H1 (cell line): ENCODE results near the gene DENND1A. TPM values are rescaled to one million over a fixed set of nuclear protein-coding genes. Genes with fewer than 3 reads are reported as not detected.
A peak's percentile ranks its signal among the peaks of the same experiment; 100 is the strongest.

Experiments used
- CTCF ChIA-PET: fragments of 300-600 bp; sonication (Branson Sonifier 250); formaldehyde crosslinking; loops from one replicate; lab custom pipeline; 2021; ENCODE audit not compliant: partially characterized antibody; lab: Charles Lee
- POLR2A ChIA-PET: fragments of 300-600 bp; sonication (Branson Sonifier 250); formaldehyde crosslinking; loops from one replicate; lab custom pipeline; 2021; ENCODE audit warnings: inconsistent platforms; ENCODE audit not compliant: partially characterized antibody; lab: Charles Lee
- DNase-seq, 2 experiments: peaks; one replicate each; pipeline versions ENCODE4 v3.0.0 to v3.0.0-alpha.2; 2010 to 2022; ENCODE audit warnings: low spot score in 2 of 2, low read depth in 1 of 2, mixed read lengths in 1 of 2
- FAIRE-seq: peaks from 2 replicates; lab custom pipeline; 2011; peaks lifted over from hg19 to GRCh38; lab: Jason Lieb, UNC
- H2AFZ ChIP-seq: 2 replicates; pipeline ENCODE4 v1.8.1; 2012; ENCODE audit warnings: low read length, inconsistent platforms
- H2AK5ac ChIP-seq: 2 replicates; pipeline ENCODE4 v1.6.1; 2013; ENCODE audit warnings: low read depth, low read length
- H2BK120ac ChIP-seq: replicated peaks from 2 replicates; pipeline ENCODE3; 2013; ENCODE audit warnings: low read depth, low read length, inconsistent platforms
- H2BK12ac ChIP-seq: 2 replicates; pipeline ENCODE4 v1.6.1; 2013; ENCODE audit warnings: low read depth, low read length
- H2BK15ac ChIP-seq: 2 replicates; pipeline ENCODE4 v1.6.1; 2013; ENCODE audit warnings: low read length
- H2BK20ac ChIP-seq: 2 replicates; pipeline ENCODE4 v1.6.1; 2013; ENCODE audit warnings: low read length
- H2BK5ac ChIP-seq: 2 replicates; pipeline ENCODE4 v1.6.1; 2013; ENCODE audit warnings: low read depth, low read length
- H3K14ac ChIP-seq: 2 replicates; pipeline ENCODE4 v1.6.1; 2013; ENCODE audit warnings: inconsistent platforms; ENCODE audit not compliant: insufficient read length
- H3K18ac ChIP-seq: 2 replicates; pipeline ENCODE4 v1.6.1; 2013; ENCODE audit warnings: low read length; ENCODE audit errors: extremely low read depth
- H3K23ac ChIP-seq: 2 replicates; pipeline ENCODE4 v1.6.1; 2013; ENCODE audit warnings: inconsistent platforms; ENCODE audit not compliant: insufficient read length
- H3K23me2 ChIP-seq: 2 replicates; pipeline ENCODE4 v1.6.1; 2013; ENCODE audit warnings: low read depth, low read length
- H3K27ac ChIP-seq: 2 replicates; pipeline ENCODE4 v1.6.1; 2011; ENCODE audit warnings: low read depth, low read length, inconsistent platforms
- H3K27me3 ChIP-seq, 4 experiments: replicated peaks in 1 of 4; 1 replicate in 1 of 4; 2 replicates in 3 of 4; pipeline versions ENCODE4 v1.6.1 to v1.8.1; 2011 to 2013; ENCODE audit warnings: low read length in 3 of 4, mild to moderate bottlenecking in 3 of 4, inconsistent platforms in 2 of 4, mixed read lengths in 2 of 4, moderate library complexity in 1 of 4; ENCODE audit not compliant: control insufficient read depth in 3 of 4, insufficient read depth in 3 of 4; ENCODE audit errors: extremely low read depth in 1 of 4
- H3K36me3 ChIP-seq, 4 experiments: 2 replicates each; pipeline versions ENCODE4 v1.6.1 to v1.8.1; 2011 to 2013; ENCODE audit warnings: mild to moderate bottlenecking in 4 of 4, low read length in 3 of 4, moderate library complexity in 2 of 4, control low read depth in 1 of 4, inconsistent platforms in 1 of 4; ENCODE audit not compliant: insufficient read depth in 4 of 4, control insufficient read depth in 2 of 4
- H3K4ac ChIP-seq: replicated peaks from 2 replicates; pipeline ENCODE3; 2013; ENCODE audit warnings: low read length, low read depth, mixed read lengths, inconsistent platforms; ENCODE audit not compliant: insufficient read length
- H3K4me1 ChIP-seq, 4 experiments: replicated peaks in 1 of 4; 1 replicate in 1 of 4; 2 replicates in 3 of 4; pipeline versions ENCODE4 v1.6.1 to v1.8.1; 2011 to 2013; ENCODE audit warnings: low read length in 3 of 4, inconsistent platforms in 2 of 4, mixed read lengths in 1 of 4; ENCODE audit not compliant: insufficient read depth in 4 of 4, control insufficient read depth in 3 of 4
- H3K4me2 ChIP-seq, 2 experiments: 2 replicates each; pipeline versions ENCODE4 v1.6.1 to v1.8.1; 2011 to 2013; ENCODE audit warnings: low read depth in 2 of 2, low read length in 2 of 2, control low read depth in 1 of 2, inconsistent platforms in 1 of 2, mild to moderate bottlenecking in 1 of 2; ENCODE audit not compliant: insufficient read depth in 1 of 2
- H3K4me3 ChIP-seq, 4 experiments: fragments of 200-600, 300-600 bp in 1 of 4; sonication (generic), shearing (Covaris generic), sonication (Bioruptor Twin) in 1 of 4; 2 replicates each; pipeline versions ENCODE4 v1.5.1 to v1.8.1; 2011 to 2016; ENCODE audit warnings: low read length in 4 of 4, low read depth in 3 of 4, control low read depth in 2 of 4, inconsistent platforms in 2 of 4, mild to moderate bottlenecking in 2 of 4, mixed read lengths in 1 of 4, moderate library complexity in 1 of 4; ENCODE audit not compliant: insufficient read depth in 2 of 4; ENCODE audit errors: extremely low read depth in 1 of 4
- H3K56ac ChIP-seq: replicated peaks from 2 replicates; pipeline ENCODE3; 2013; ENCODE audit warnings: low read depth, mild to moderate bottlenecking, mixed read lengths, low read length, inconsistent platforms; ENCODE audit not compliant: insufficient read length
- H3K79me1 ChIP-seq: 2 replicates; pipeline ENCODE4 v1.6.1; 2013; ENCODE audit warnings: low read depth, low read length, control low read depth
- H3K79me2 ChIP-seq, 2 experiments: 2 replicates each; pipeline versions ENCODE4 v1.6.1 to v1.8.1; 2012 to 2013; ENCODE audit warnings: low read length in 2 of 2, mild to moderate bottlenecking in 2 of 2, inconsistent platforms in 1 of 2; ENCODE audit not compliant: insufficient read depth in 2 of 2, control insufficient read depth in 1 of 2
- H3K9ac ChIP-seq, 4 experiments: replicated peaks in 1 of 4; 1 replicate in 1 of 4; 2 replicates in 3 of 4; pipeline versions ENCODE4 v1.6.1 to v1.8.1; 2011 to 2013; ENCODE audit warnings: low read depth in 3 of 4, low read length in 3 of 4, control low read depth in 2 of 4, mild to moderate bottlenecking in 2 of 4, moderate library complexity in 2 of 4, inconsistent platforms in 1 of 4; ENCODE audit errors: extremely low read depth in 1 of 4
- H3K9me3 ChIP-seq, 2 experiments: 2 replicates each; pipeline versions ENCODE4 v1.6.1 to v1.8.1; 2012 to 2013; ENCODE audit warnings: mild to moderate bottlenecking in 2 of 2, moderate library complexity in 2 of 2, control low read depth in 1 of 2, inconsistent platforms in 1 of 2, low read depth in 1 of 2, low read length in 1 of 2, mixed read lengths in 1 of 2; ENCODE audit not compliant: insufficient read depth in 2 of 2
- H4K20me1 ChIP-seq, 2 experiments: replicated peaks in 1 of 2; 2 replicates each; pipeline versions ENCODE3 to v1.8.1; 2011 to 2013; ENCODE audit warnings: inconsistent platforms in 2 of 2, low read length in 2 of 2, mild to moderate bottlenecking in 1 of 2; ENCODE audit not compliant: insufficient read depth in 2 of 2, control insufficient read depth in 1 of 2
- H4K5ac ChIP-seq: 2 replicates; pipeline ENCODE4 v1.6.1; 2013; ENCODE audit warnings: low read length, low read depth, mixed read lengths, inconsistent platforms; ENCODE audit not compliant: insufficient read length
- H4K8ac ChIP-seq: 2 replicates; pipeline ENCODE4 v1.8.0; 2013; ENCODE audit warnings: mild to moderate bottlenecking, moderate library complexity, low read length, inconsistent platforms; ENCODE audit not compliant: insufficient read depth; ENCODE audit errors: extremely low read depth
- H4K91ac ChIP-seq: replicated peaks from 2 replicates; pipeline ENCODE3; 2013; ENCODE audit warnings: low read length, mixed read lengths, inconsistent platforms; ENCODE audit not compliant: insufficient read length
- BACH1 ChIP-seq: IDR thresholded peaks from 2 replicates; pipeline ENCODE4 v1.6.1; 2012; ENCODE audit warnings: low read length, improper control_type of control experiment
- CREB1 ChIP-seq: IDR thresholded peaks from 2 replicates; pipeline ENCODE4 v1.6.1; 2012; ENCODE audit warnings: inconsistent platforms
- MAFK ChIP-seq: IDR thresholded peaks from 2 replicates; pipeline ENCODE4 v1.6.1; 2012; ENCODE audit warnings: low read depth, mild to moderate bottlenecking, improper control_type of control experiment, low read length
- WGBS, 2 experiments: shearing (Covaris generic) in 1 of 2; methylation state at CpG; one replicate each; pipeline versions ENCODE4 v1.1.6 to v1.1.7; 2013 to 2015; ENCODE audit warnings: low lambda C conversion rate in 2 of 2, mixed read lengths in 2 of 2, inconsistent platforms in 1 of 2, low coverage in 1 of 2, missing lambda C conversion rate in 1 of 2; ENCODE audit not compliant: insufficient replicate concordance in 2 of 2, insufficient coverage in 1 of 2, insufficient read length in 1 of 2; ENCODE audit errors: extremely low coverage in 1 of 2, missing lambda C conversion rate in 1 of 2; 5-methylcytosine and 5-hydroxymethylcytosine counted together
- polyA plus RNA-seq, 7 experiments: library from polyadenylated mRNA; depleted of rRNA in 3 of 7; stranded (reverse) in 5 of 7; unstranded in 2 of 7; fragments of >200 nt in 5 of 7; fragments of 200-250 nt in 2 of 7; gene quantifications; 1 replicate in 5 of 7; 2 replicates in 1 of 7; 4 replicates in 1 of 7; pipeline versions ENCODE4 v1.2.1 to v1.2.3, GENCODE V29; 2011 to 2013; ENCODE audit warnings: missing spikeins in 2 of 7, mixed read lengths in 2 of 7
- total RNA-seq: library from RNA; stranded (reverse); fragmentation: NEBNext Ultra II Directional; extraction: Animal tissue kit (Norgen Biotek cat#: 25700); gene quantifications from 2 replicates; pipeline ENCODE4 v1.2.1, GENCODE V29; 2021

The DENND1A gene
- total and polyA plus RNA-seq, 2 of the 8 experiments (the other 6 are each of a cell fraction or from before 2014, with no cell fraction given), result 24.1 to 26.4 TPM

- H3K79me2 ChIP-seq, result no peaks in the 10 kb centered on the region
- no peak overlapping the region for H2BK5ac ChIP-seq
- no peaks in the 10 kb centered on the region for H3K9me3 ChIP-seq
- no peak overlapping the region for H3K18ac ChIP-seq
- peak; percentile 90 for TF ChIP-seq BACH1
- no peak for TF ChIP-seq CREB1
- peak; percentile 48; the same call in 1 of the 2 replicates for TF ChIP-seq MAFK
- H2AFZ ChIP-seq, result no peak overlapping the region
- no peak overlapping the region for H4K8ac ChIP-seq
- H3K4ac ChIP-seq, result no peak overlapping the region
- no peak overlapping the region for H3K4me3 ChIP-seq
- no peaks in the 10 kb centered on the region for H3K36me3 ChIP-seq
- FAIRE-seq (no peak), DNase-seq (no peak)
- no peak overlapping the region for H3K27ac ChIP-seq
- H3K23ac ChIP-seq, result no peak overlapping the region
- H3K14ac ChIP-seq, result no peak overlapping the region
- H3K79me1 ChIP-seq, result no peaks in the 10 kb centered on the region
- no peak overlapping the region for H4K5ac ChIP-seq
- H4K91ac ChIP-seq, result no peak overlapping the region
- no peak overlapping the region for H2BK15ac ChIP-seq
- H3K9ac ChIP-seq, result no peak overlapping the region
- H2AK5ac ChIP-seq, result no peak overlapping the region
- H3K4me1 ChIP-seq, result peaks cover 3 to 13% (median 5%) of the 10 kb centered on the region in 4 experiments
- ChIA-PET CTCF (interaction anchor here (0.7 to 1.2 kb wide), 2 partner anchors 12 to 407 kb away, joined by 3 to 4 read pairs; no protein-coding TSS in a partner anchor), POLR2A (no interaction called here)
- no peak overlapping the region for H3K56ac ChIP-seq
- H3K27me3 ChIP-seq, result no peaks in the 10 kb centered on the region
- no peaks in the 10 kb centered on the region for H3K23me2 ChIP-seq
- H2BK20ac ChIP-seq, result no peak overlapping the region
- no peak overlapping the region for H2BK12ac ChIP-seq
- H2BK120ac ChIP-seq, result no peak overlapping the region
- H4K20me1 ChIP-seq, result no peaks in the 10 kb centered on the region
- 70% methylated on average over 3 of the region's 3 CpGs; no CpG with 5 or more reads in 1 of the 2 experiments for WGBS, 2 experiments
- no peak overlapping the region for H3K4me2 ChIP-seq
Observed at GRCh38 chr9:123550012-123550411, 379.9 kb downstream of the DENND1A start.
